Endodermal cell (in vitro differentiated cells): ENCODE measurements around the gene AK4. TPM values are rescaled to one million over a fixed set of nuclear protein-coding genes. Genes with fewer than 3 reads are reported as not detected.

ENCODE experiments used
- DNase-seq: peaks from one replicate; pipeline ENCODE4 v3.0.0-alpha.2; 2017
- H3K27ac ChIP-seq: 2 replicates; pipeline ENCODE4 v1.5.1; 2013; ENCODE audit warnings: mild to moderate bottlenecking, low read depth, low read length, moderate library complexity
- H3K27me3 ChIP-seq: 2 replicates; pipeline ENCODE4 v1.6.1; 2013; ENCODE audit warnings: mild to moderate bottlenecking, low read length, moderate library complexity; ENCODE audit not compliant: insufficient read depth, control insufficient read depth, poor library complexity, severe bottlenecking
- H3K36me3 ChIP-seq: 2 replicates; pipeline ENCODE4 v1.7.0; 2013; ENCODE audit warnings: mild to moderate bottlenecking, low read length, moderate library complexity; ENCODE audit not compliant: control insufficient read depth, insufficient read depth
- H3K4me1 ChIP-seq: one replicate; pipeline ENCODE4 v1.7.0; 2013; ENCODE audit warnings: low read length; ENCODE audit not compliant: control insufficient read depth, insufficient read depth
- H3K4me3 ChIP-seq: 2 replicates; pipeline ENCODE4 v1.5.1; 2013; ENCODE audit warnings: mild to moderate bottlenecking, low read length, moderate library complexity
- H3K9ac ChIP-seq: 2 replicates; pipeline ENCODE4 v1.6.1; 2013; ENCODE audit warnings: mild to moderate bottlenecking, low read length, moderate library complexity; ENCODE audit not compliant: poor library complexity, severe bottlenecking; ENCODE audit errors: extremely low read depth
- H3K9me3 ChIP-seq: 2 replicates; pipeline ENCODE4 v1.6.1; 2013; ENCODE audit warnings: mild to moderate bottlenecking, low read length, moderate library complexity; ENCODE audit not compliant: control insufficient read depth
- H3K27ac Mint-ChIP-seq: 2 replicates; pipeline ENCODE4 v1.8.0; 2020; ENCODE audit warnings: mixed read lengths
- H3K27me3 Mint-ChIP-seq: 2 replicates; pipeline ENCODE4 v1.8.0; 2021; ENCODE audit warnings: mild to moderate bottlenecking, mixed read lengths; ENCODE audit not compliant: insufficient read depth
- H3K36me3 Mint-ChIP-seq: 2 replicates; pipeline ENCODE4 v1.8.0; 2020; ENCODE audit warnings: low read depth, mixed read lengths
- H3K4me1 Mint-ChIP-seq: 2 replicates; pipeline ENCODE4 v1.8.0; 2020; ENCODE audit warnings: mixed read lengths
- H3K4me3 Mint-ChIP-seq: 2 replicates; pipeline ENCODE4 v1.8.0; 2020; ENCODE audit warnings: mild to moderate bottlenecking, moderate library complexity, mixed read lengths
- H3K9me3 Mint-ChIP-seq: 2 replicates; pipeline ENCODE4 v1.8.0; 2020; ENCODE audit warnings: mild to moderate bottlenecking, mixed read lengths
- WGBS, 2 experiments: methylation state at CpG; one replicate each; pipeline versions ENCODE4 v1.1.5 to v1.1.7; 2013; ENCODE audit warnings: missing lambda C conversion rate in 2 of 2, mixed read lengths in 1 of 2; ENCODE audit not compliant: insufficient coverage in 1 of 2, insufficient read length in 1 of 2; 5-methylcytosine and 5-hydroxymethylcytosine counted together
- total RNA-seq, 2 donors: library from RNA; stranded (reverse); fragmentation: NEBNext Ultra II Directional in 1 of 2; extraction: Animal tissue kit (Norgen Biotek cat#: 25700) in 1 of 2; gene quantifications; 2 replicates in 1 of 2; 3 replicates in 1 of 2; pipeline ENCODE4 v1.2.1, GENCODE V29; 2021
- TF ChIP-seq, protein P1 (sequence below): fragments of 200-600 bp; sonication (generic); conservative IDR thresholded peaks from 2 replicates; pipeline ENCODE4 v1.5.0; 2021; ENCODE audit warnings: antibody characterized with exemption, mild to moderate bottlenecking

Gene AK4
- total RNA-seq, 2 donors from 2014 or later, result 118 to 139 TPM

- H3K27me3 ChIP-seq, result no peaks in the 10 kb centered on the region
- WGBS, 2 experiments, result 100% methylated on average over 1 of the region's 1 CpG; no CpG with 5 or more reads in 1 of the 2 experiments
- no peak overlapping the region for H3K4me3 Mint-ChIP-seq
Measured at GRCh38 chr1:65230731-65231481, 82.9 kb downstream of the AK4 start.

DNA sequence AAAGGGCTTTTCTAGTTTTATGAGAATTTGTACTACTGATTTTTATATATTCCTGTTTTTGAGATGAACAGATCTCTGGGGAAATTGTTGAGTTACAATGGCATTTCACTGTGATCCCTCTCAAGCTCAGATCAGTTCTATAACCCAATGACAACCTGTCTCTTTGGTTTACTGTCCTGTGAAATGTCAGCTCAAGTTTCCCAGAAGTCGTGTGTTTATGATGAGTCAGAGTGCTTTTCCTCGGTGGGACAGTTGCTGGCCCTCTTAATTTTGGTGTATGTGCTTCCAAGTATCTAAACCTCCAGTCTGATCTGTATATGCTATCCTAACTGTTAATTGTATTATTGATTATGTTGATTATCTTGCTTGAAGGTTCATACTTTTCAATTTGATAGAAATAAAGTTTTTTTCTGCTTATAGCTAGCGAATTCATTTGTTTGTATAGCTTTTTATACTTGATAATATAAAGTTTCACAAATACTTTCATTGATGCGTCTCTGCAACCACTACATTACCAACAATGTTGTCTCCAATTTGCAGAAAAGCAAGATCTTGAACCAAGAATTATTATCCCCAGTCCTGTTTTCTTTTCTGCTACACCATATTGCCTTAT lies 83.8 kb downstream of the AK4 start:
- TF ChIP-seq, protein P1, sequence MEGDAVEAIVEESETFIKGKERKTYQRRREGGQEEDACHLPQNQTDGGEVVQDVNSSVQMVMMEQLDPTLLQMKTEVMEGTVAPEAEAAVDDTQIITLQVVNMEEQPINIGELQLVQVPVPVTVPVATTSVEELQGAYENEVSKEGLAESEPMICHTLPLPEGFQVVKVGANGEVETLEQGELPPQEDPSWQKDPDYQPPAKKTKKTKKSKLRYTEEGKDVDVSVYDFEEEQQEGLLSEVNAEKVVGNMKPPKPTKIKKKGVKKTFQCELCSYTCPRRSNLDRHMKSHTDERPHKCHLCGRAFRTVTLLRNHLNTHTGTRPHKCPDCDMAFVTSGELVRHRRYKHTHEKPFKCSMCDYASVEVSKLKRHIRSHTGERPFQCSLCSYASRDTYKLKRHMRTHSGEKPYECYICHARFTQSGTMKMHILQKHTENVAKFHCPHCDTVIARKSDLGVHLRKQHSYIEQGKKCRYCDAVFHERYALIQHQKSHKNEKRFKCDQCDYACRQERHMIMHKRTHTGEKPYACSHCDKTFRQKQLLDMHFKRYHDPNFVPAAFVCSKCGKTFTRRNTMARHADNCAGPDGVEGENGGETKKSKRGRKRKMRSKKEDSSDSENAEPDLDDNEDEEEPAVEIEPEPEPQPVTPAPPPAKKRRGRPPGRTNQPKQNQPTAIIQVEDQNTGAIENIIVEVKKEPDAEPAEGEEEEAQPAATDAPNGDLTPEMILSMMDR, result no peak
- peaks cover 21% of the 10 kb centered on the region for H3K4me1 Mint-ChIP-seq
- peaks cover 13% of the 10 kb centered on the region for H3K36me3 Mint-ChIP-seq
- peaks cover 8% of the 10 kb centered on the region for H3K36me3 ChIP-seq
- no peak overlapping the region for H3K4me3 Mint-ChIP-seq
- H3K27me3 Mint-ChIP-seq, result no peaks in the 10 kb centered on the region
- peaks cover 9% of the 10 kb centered on the region for H3K9me3 Mint-ChIP-seq
- no peak for DNase-seq
- peaks cover 7% of the 10 kb centered on the region for H3K9me3 ChIP-seq
- no peaks in the 10 kb centered on the region for H3K27me3 ChIP-seq
- H3K9ac ChIP-seq, result no peak overlapping the region
- 84 to 94% methylated on average over 3 of the region's 4 CpGs for WGBS, 2 experiments
- H3K27ac ChIP-seq, result no peak overlapping the region
- no peaks in the 10 kb centered on the region for H3K4me1 ChIP-seq
- no peak overlapping the region for H3K27ac Mint-ChIP-seq
- no peak overlapping the region for H3K4me3 ChIP-seq

More at GRCh38 chr1:65230731-65231481, 82.9 kb downstream of the AK4 start:
- no peak overlapping the region for H3K4me3 ChIP-seq
- peaks cover 9% of the 10 kb centered on the region for H3K36me3 ChIP-seq
- no peaks in the 10 kb centered on the region for H3K4me1 ChIP-seq
- H3K9me3 ChIP-seq, result no peaks in the 10 kb centered on the region
- H3K9ac ChIP-seq, result no peak overlapping the region
- TF ChIP-seq, protein P1, result no peak
- no peak overlapping the region for H3K27ac ChIP-seq
- no peak for DNase-seq
- Mint-ChIP-seq H3K4me1 (peaks cover 21% of the 10 kb centered on the region), H3K27ac (no peak overlapping the region), H3K27me3 (no peaks in the 10 kb centered on the region), H3K9me3 (no peaks in the 10 kb centered on the region), H3K36me3 (peaks cover 11% of the 10 kb centered on the region)

DNA sequence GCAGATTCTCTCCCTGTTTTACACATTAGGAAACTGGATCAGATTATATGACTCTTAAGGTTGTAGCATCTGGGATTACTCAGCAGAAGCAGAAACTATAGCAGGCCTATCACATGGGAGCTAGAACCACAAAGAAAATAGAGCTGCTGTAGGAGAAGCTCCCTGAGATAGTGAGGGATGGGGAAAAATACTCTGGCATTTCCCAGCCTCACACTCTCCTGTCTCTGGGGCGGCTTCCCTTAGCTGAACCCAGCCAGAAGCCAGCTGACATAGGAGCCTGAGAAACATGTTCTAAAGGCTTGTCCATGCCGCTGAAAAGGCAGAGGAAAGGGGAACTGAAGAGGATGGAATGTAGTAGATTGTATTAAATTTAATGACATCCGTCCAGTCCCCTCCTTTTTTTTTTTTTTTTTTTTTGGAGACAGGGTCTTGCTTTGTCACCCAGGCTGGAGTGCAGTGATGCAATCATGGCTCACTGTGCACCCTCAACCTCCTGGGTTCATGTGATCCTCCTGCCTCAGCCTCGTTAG lies 84.5 kb downstream of the AK4 start:
- TF ChIP-seq, protein P1, result no peak
- Histone ChIP-seq H3K27me3 (no peaks in the 10 kb centered on the region), H3K27ac (no peak overlapping the region), H3K9ac (no peak overlapping the region), H3K4me3 (no peak overlapping the region), H3K36me3 (peaks cover 8% of the 10 kb centered on the region), H3K9me3 (peaks cover 14% of the 10 kb centered on the region), H3K4me1 (no peaks in the 10 kb centered on the region)
- 97 to 100% methylated on average over 2 to 4 of the region's 4 CpGs for whole genome bisulfite sequencing, 2 experiments
- Mint-ChIP-seq H3K36me3 (peaks cover 13% of the 10 kb centered on the region), H3K4me3 (no peak overlapping the region), H3K27me3 (no peaks in the 10 kb centered on the region), H3K4me1 (peaks cover 22% of the 10 kb centered on the region), H3K27ac (no peak overlapping the region), H3K9me3 (peaks cover 10% of the 10 kb centered on the region)
- no peak for DNase-seq
